Right atrium auricular region (tissue), 2 donors: ENCODE data around the gene TMPRSS12. TPM values are rescaled to one million over a fixed set of nuclear protein-coding genes. Genes with fewer than 3 reads are reported as not detected.
A peak's percentile ranks its signal among the peaks of the same experiment; 100 is the strongest.
"Not testable (repeated sequence)": the region's sequence is repeated elsewhere in the genome, so short reads cannot be mapped to it uniquely, and the experiment has no call there.

ENCODE experiments used
- DNase-seq: peaks from one replicate; pipeline ENCODE4 v3.0.0-alpha.2; 2019; ENCODE audit warnings: low spot score
- H3K27ac ChIP-seq, 2 donors: fragments of 200-600 bp; sonication (generic); 1 replicate in 1 of 2; 2 replicates in 1 of 2; pipeline ENCODE4 v1.5.1; 2016 to 2019
- H3K27me3 ChIP-seq, 2 donors: fragments of 200-600 bp; sonication (generic); one replicate each; pipeline versions ENCODE4 v1.5.1 to v1.6.0; 2017 to 2019
- H3K36me3 ChIP-seq: fragments of 200-600 bp; sonication (generic); one replicate; pipeline ENCODE4 v1.5.1; 2016
- H3K4me1 ChIP-seq, 2 donors: fragments of 200-600 bp; sonication (generic); one replicate each; pipeline versions ENCODE4 v1.5.1 to v1.6.0; 2017 to 2019
- H3K4me3 ChIP-seq, 2 donors: fragments of 200-600 bp; sonication (generic); 1 replicate in 1 of 2; 2 replicates in 1 of 2; pipeline ENCODE4 v1.5.1; 2017 to 2019; ENCODE audit warnings: mild to moderate bottlenecking in 1 of 2, moderate library complexity in 1 of 2
- H3K9me3 ChIP-seq, 2 donors: fragments of 200-600 bp; sonication (generic); one replicate each; pipeline ENCODE4 v1.5.1; 2019
- CTCF ChIP-seq, 2 donors: fragments of 200-600 bp; sonication (generic); IDR thresholded peaks; one replicate each; pipeline ENCODE4 v1.5.1; 2019; ENCODE audit warnings: antibody characterized with exemption in 2 of 2
- total RNA-seq, 2 donors: library from RNA; depleted of rRNA; stranded (reverse); fragments of >200 nt; gene quantifications; one replicate each; pipeline ENCODE4 v1.1.0, GENCODE V29; 2016

TMPRSS12 gene
- total RNA-seq, result not detected

GRCh38 chr12:50842637-50843493 lies at the start of gene TMPRSS12:
TSS of gene TMPRSS12 (plus strand) at chr12:50842926. CDS start at chr12:50842965, 39 bp downstream.
- no peak for DNase-seq
- Histone ChIP-seq H3K36me3 (no peaks in the 10 kb centered on the region), H3K27me3 (no peaks in the 10 kb centered on the region), H3K4me3 (peak within 1 kb of the TSS in 1 of 2 donors; percentile 34), H3K9me3 (peaks cover 0 to 8% of the 10 kb centered on the region in 2 donors), H3K4me1 (no peaks in the 10 kb centered on the region), H3K27ac (no peak within 1 kb of the TSS)
- TF ChIP-seq CTCF (IDR thresholded peaks at IDR 0.05), result peak in 1 of 2 donors; percentile 37

- DNase-seq, result no peak
- Histone ChIP-seq H3K27me3 (no peaks in the 10 kb centered on the region), H3K4me3 (no peak overlapping the region), H3K36me3 (peaks cover 50% of the 10 kb centered on the region), H3K27ac (no peak overlapping the region), H3K9me3 (peaks cover 0 to 10% of the 10 kb centered on the region in 2 donors), H3K4me1 (no peaks in the 10 kb centered on the region)
- no peak for TF ChIP-seq CTCF (IDR thresholded peaks at IDR 0.05)
These were observed 42.8 kb upstream of the TMPRSS12 start for GRCh38 chr12:50799908-50800307.

- TF ChIP-seq CTCF (IDR thresholded peaks at IDR 0.05), result no peak
- Histone ChIP-seq H3K27ac (no peak overlapping the region), H3K36me3 (peaks cover 31% of the 10 kb centered on the region), H3K27me3 (no peaks in the 10 kb centered on the region), H3K4me1 (no peaks in the 10 kb centered on the region), H3K9me3 (peaks cover 0 to 10% of the 10 kb centered on the region in 2 donors), H3K4me3 (no peak overlapping the region)
- no peak for DNase-seq
These were observed 39.4 kb upstream of the TMPRSS12 start for GRCh38 chr12:50803230-50803875.

- Histone ChIP-seq H3K36me3 (peaks cover 24% of the 10 kb centered on the region), H3K9me3 (no peaks in the 10 kb centered on the region)
These were observed 36.5 kb upstream of the TMPRSS12 start for GRCh38 chr12:50806176-50806575.

GRCh38 chr12:50809131-50809530 lies 33.6 kb upstream of the TMPRSS12 start:
- H3K4me3 ChIP-seq, H3K27ac ChIP-seq, H3K27me3 ChIP-seq, H3K4me1 ChIP-seq, H3K9me3 ChIP-seq, DNase-seq: not testable (repeated sequence)
- peaks cover 30% of the 10 kb centered on the region for H3K36me3 ChIP-seq

More at GRCh38 chr12:50806176-50806575, 36.5 kb upstream of the TMPRSS12 start:
- Histone ChIP-seq H3K4me1 (no peaks in the 10 kb centered on the region), H3K27me3 (no peaks in the 10 kb centered on the region), H3K4me3 (no peak overlapping the region), H3K27ac (no peak overlapping the region)
- no peak for DNase-seq
- no peak for TF ChIP-seq CTCF (IDR thresholded peaks at IDR 0.05)

- H3K27me3 ChIP-seq, H3K4me3 ChIP-seq, H3K9me3 ChIP-seq, H3K4me1 ChIP-seq, H3K27ac ChIP-seq, DNase-seq: not testable (repeated sequence)
- H3K36me3 ChIP-seq, result peaks cover 72% of the 10 kb centered on the region
These were observed 27.8 kb upstream of the TMPRSS12 start for GRCh38 chr12:50814921-50815320.
